Esophagus muscularis mucosa (tissue), 4 donors: ENCODE data around the gene SLC6A18. TPM values are rescaled to one million over a fixed set of nuclear protein-coding genes. Genes with fewer than 3 reads are reported as not detected.

Experiments used
- DNase-seq: peaks from one replicate; pipeline ENCODE4 v3.0.0-alpha.2; 2017; ENCODE audit errors: extremely low spot score
- H3K27ac ChIP-seq, 4 donors: fragments of 200-600 bp; sonication (generic); replicated peaks in 1 of 4; 1 replicate in 3 of 4; 2 replicates in 1 of 4; pipeline ENCODE4 v1.5.1; 2016 to 2019; ENCODE audit warnings: mild to moderate bottlenecking in 1 of 4
- H3K27me3 ChIP-seq, 4 donors: fragments of 200-600 bp; sonication (generic); one replicate each; pipeline versions ENCODE4 v1.5.1 to v1.6.0; 2016 to 2019
- H3K36me3 ChIP-seq, 4 donors: fragments of 200-600 bp; sonication (generic); one replicate each; pipeline ENCODE4 v1.5.1; 2016 to 2019
- H3K4me1 ChIP-seq, 4 donors: fragments of 200-600 bp; sonication (generic); one replicate each; pipeline ENCODE4 v1.5.1; 2016 to 2019
- H3K4me3 ChIP-seq, 4 donors: fragments of 200-600 bp; sonication (generic); 1 replicate in 2 of 4; 2 replicates in 2 of 4; pipeline ENCODE4 v1.5.1; 2016 to 2019; ENCODE audit warnings: mild to moderate bottlenecking in 4 of 4, moderate library complexity in 1 of 4
- H3K9me3 ChIP-seq, 4 donors: fragments of 200-600 bp; sonication (generic); 1 replicate in 3 of 4; 2 replicates in 1 of 4; pipeline ENCODE4 v1.5.1; 2016 to 2019
- EP300 ChIP-seq: sonication (generic); formaldehyde crosslinking; IDR thresholded peaks from one replicate; pipeline ENCODE4 v1.6.1; 2017; ENCODE audit warnings: antibody characterized with exemption
- POLR2A ChIP-seq: fragments of 450-650 bp; IDR thresholded peaks from one replicate; pipeline ENCODE4 v1.6.1; 2017; ENCODE audit warnings: antibody characterized with exemption, moderate library complexity, mild to moderate bottlenecking, low read depth
- POLR2AphosphoS5 ChIP-seq, 2 donors: sonication (generic); formaldehyde crosslinking; IDR thresholded peaks; one replicate each; pipeline ENCODE4 v1.6.1; 2017; ENCODE audit warnings: antibody characterized with exemption in 2 of 2
- WGBS: methylation state at CpG from one replicate; pipeline ENCODE4 v1.1.5; 2018; 5-methylcytosine and 5-hydroxymethylcytosine counted together
- intact Hi-C: fragments of 100-400 bp; cut with DNase I; formaldehyde crosslinking; loops from one replicate; pipeline ENCODE4 v1.15.1; 2023
- total RNA-seq, 4 donors: library from RNA; depleted of rRNA; stranded (reverse); fragments of >200 nt; gene quantifications; one replicate each; pipeline versions ENCODE4 v1.1.0 to v1.2.1, GENCODE V29; 2016
- TF ChIP-seq, protein P1 (sequence below), 3 experiments: fragments of 200-600 bp in 2 of 3; fragments of 450-650 bp in 1 of 3; sonication (generic) in 2 of 3; IDR thresholded peaks; one replicate each; pipeline ENCODE4 v1.5.1; 2017 to 2019; ENCODE audit warnings: antibody characterized with exemption in 3 of 3, mild to moderate bottlenecking in 2 of 3, moderate library complexity in 1 of 3

SLC6A18 gene
- total RNA-seq, 4 donors from 2014 or later, result not detected

DNA sequence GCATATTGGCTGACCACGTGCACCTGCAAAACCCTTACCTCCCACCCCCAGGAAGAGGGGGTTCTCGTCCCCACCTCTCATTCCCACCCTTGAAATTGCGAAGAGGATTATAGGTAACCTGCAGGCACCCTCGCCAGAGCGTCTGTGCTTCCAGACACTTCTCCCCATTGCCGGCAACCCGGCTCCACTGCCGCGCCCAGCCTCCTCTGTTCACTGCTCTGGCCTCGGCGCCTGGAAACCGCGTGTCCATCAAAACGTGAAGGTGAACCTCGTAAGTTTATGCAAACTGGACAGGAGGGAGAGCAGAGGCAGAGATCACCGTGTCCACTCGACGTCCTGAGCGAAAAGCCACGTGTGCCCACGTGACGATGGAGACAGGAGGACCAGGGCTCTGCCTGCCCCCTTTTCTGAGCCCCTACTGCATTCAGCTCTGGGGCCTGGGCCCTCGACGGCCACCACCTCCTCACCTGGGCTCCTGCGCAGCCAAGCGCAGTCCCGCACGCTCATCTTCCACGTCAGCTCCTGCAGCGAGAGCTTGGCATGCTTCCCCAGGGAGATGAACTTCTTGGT is 67.8 kb downstream of the SLC6A18 start:
- Histone ChIP-seq H3K27me3 (peaks cover 0 to 94% (median 9%) of the 10 kb centered on the region in 4 donors), H3K4me1 (peaks cover 0 to 14% (median 12%) of the 10 kb centered on the region in 4 donors), H3K27ac (no peak overlapping the region), H3K4me3 (no peak overlapping the region), H3K9me3 (peaks cover 0 to 8% (median 3%) of the 10 kb centered on the region in 4 donors), H3K36me3 (no peaks in the 10 kb centered on the region)
- WGBS, result 83% methylated on average over 30 of the region's 30 CpGs
- no peak for DNase-seq
- intact Hi-C loops, result no loop called here
- TF ChIP-seq POLR2AphosphoS5 (IDR thresholded peaks at IDR 0.05), result no peak
- TF ChIP-seq, protein P1, sequence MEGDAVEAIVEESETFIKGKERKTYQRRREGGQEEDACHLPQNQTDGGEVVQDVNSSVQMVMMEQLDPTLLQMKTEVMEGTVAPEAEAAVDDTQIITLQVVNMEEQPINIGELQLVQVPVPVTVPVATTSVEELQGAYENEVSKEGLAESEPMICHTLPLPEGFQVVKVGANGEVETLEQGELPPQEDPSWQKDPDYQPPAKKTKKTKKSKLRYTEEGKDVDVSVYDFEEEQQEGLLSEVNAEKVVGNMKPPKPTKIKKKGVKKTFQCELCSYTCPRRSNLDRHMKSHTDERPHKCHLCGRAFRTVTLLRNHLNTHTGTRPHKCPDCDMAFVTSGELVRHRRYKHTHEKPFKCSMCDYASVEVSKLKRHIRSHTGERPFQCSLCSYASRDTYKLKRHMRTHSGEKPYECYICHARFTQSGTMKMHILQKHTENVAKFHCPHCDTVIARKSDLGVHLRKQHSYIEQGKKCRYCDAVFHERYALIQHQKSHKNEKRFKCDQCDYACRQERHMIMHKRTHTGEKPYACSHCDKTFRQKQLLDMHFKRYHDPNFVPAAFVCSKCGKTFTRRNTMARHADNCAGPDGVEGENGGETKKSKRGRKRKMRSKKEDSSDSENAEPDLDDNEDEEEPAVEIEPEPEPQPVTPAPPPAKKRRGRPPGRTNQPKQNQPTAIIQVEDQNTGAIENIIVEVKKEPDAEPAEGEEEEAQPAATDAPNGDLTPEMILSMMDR (IDR thresholded peaks at IDR 0.05), result no peak
- no peak for TF ChIP-seq POLR2A
- no peak for TF ChIP-seq EP300

DNA sequence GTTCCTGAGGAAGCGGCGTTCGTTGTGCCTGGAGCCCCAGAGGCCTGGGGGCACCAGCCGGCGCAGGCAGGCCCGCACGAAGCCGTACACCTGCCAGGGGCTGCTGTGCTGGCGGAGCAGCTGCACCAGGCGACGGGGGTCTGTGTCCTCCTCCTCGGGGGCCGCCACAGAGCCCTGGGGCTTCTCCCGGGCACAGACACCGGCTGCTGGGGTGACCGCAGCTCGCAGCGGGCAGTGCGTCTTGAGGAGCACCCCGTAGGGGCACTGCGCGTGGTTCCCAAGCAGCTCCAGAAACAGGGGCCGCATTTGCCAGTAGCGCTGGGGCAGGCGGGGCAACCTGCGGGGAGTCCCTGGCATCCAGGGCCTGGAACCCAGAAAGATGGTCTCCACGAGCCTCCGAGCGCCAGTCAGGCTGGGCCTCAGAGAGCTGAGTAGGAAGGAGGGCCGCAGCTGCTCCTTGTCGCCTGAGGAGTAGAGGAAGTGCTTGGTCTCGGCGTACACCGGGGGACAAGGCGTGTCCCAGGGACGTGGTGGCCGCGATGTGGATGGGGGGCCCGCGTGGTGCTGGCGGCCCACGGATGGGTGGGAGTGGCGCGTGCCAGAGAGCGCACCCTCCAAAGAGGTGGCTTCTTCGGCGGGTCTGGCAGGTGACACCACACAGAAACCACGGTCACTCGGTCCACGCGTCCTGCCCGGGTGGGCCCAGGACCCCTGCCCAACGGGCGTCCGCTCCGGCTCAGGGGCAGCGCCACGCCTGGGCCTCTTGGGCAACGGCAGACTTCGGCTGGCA is 68.4 kb downstream of the SLC6A18 start:
- no peak overlapping the region for H3K27ac ChIP-seq
- peaks cover 0 to 94% (median 9%) of the 10 kb centered on the region in 4 donors for H3K27me3 ChIP-seq
- peaks cover 0 to 1% (median under 1%) of the 10 kb centered on the region in 4 donors for H3K9me3 ChIP-seq
- H3K36me3 ChIP-seq, result no peaks in the 10 kb centered on the region
- intact Hi-C loops, result no loop called here
- DNase-seq, result no peak
- H3K4me3 ChIP-seq, result no peak overlapping the region
- peaks cover 0 to 14% (median 12%) of the 10 kb centered on the region in 4 donors for H3K4me1 ChIP-seq
- WGBS, result 85% methylated on average over 24 of the region's 60 CpGs
- TF ChIP-seq POLR2A (no peak), POLR2AphosphoS5 (IDR thresholded peaks at IDR 0.05) (no peak), EP300 (no peak)
- TF ChIP-seq, protein P1 (IDR thresholded peaks at IDR 0.05), result no peak

DNA sequence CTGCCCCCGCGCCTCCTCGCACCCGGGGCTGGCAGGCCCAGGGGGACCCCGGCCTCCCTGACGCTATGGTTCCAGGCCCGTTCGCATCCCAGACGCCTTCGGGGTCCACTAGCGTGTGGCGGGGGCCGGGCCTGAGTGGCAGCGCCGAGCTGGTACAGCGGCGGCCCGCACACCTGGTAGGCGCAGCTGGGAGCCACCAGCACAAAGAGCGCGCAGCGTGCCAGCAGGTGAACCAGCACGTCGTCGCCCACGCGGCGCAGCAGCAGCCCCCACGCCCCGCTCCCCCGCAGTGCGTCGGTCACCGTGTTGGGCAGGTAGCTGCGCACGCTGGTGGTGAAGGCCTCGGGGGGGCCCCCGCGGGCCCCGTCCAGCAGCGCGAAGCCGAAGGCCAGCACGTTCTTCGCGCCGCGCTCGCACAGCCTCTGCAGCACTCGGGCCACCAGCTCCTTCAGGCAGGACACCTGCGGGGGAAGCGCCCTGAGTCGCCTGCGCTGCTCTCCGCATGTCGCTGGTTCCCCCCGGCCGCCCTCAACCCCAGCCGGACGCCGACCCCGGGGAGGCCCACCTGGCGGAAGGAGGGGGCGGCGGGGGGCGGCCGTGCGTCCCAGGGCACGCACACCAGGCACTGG is 69.1 kb downstream of the SLC6A18 start:
- Histone ChIP-seq H3K9me3 (no peaks in the 10 kb centered on the region), H3K4me1 (peaks cover 0 to 14% (median 12%) of the 10 kb centered on the region in 4 donors), H3K36me3 (no peaks in the 10 kb centered on the region), H3K4me3 (peak overlapping the region in 1 of 4 donors; percentile 1), H3K27ac (no peak overlapping the region), H3K27me3 (peaks cover 0 to 92% (median 9%) of the 10 kb centered on the region in 4 donors)
- no CpG with 5 or more reads among the region's 69 CpGs for WGBS
- no peak for TF ChIP-seq EP300
- intact Hi-C loops, result no loop called here
- DNase-seq, result no peak

DNA sequence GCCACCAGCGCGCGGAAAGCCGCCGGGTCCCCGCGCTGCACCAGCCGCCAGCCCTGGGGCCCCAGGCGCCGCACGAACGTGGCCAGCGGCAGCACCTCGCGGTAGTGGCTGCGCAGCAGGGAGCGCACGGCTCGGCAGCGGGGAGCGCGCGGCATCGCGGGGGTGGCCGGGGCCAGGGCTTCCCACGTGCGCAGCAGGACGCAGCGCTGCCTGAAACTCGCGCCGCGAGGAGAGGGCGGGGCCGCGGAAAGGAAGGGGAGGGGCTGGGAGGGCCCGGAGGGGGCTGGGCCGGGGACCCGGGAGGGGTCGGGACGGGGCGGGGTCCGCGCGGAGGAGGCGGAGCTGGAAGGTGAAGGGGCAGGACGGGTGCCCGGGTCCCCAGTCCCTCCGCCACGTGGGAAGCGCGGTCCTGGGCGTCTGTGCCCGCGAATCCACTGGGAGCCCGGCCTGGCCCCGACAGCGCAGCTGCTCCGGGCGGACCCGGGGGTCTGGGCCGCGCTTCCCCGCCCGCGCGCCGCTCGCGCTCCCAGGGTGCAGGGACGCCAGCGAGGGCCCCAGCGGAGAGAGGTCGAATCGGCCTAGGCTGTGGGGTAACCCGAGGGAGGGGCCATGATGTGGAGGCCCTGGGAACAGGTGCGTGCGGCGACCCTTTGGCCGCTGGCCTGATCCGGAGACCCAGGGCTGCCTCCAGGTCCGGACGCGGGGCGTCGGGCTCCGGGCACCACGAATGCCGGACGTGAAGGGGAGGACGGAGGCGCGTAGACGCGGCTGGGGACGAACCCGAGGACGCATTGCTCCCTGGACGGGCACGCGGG is 69.9 kb downstream of the SLC6A18 start, which contains the start of gene TERT:
TERT (minus strand) TSS at position 234 of the 815 bp plus-strand sequence; CDS start at position 155, 79 bp downstream.
- no peak for TF ChIP-seq POLR2A
- TF ChIP-seq POLR2AphosphoS5 (IDR thresholded peaks at IDR 0.05), result no peak
- no peak for TF ChIP-seq EP300
- TF ChIP-seq, protein P1 (IDR thresholded peaks at IDR 0.05), result no peak
- no peak for DNase-seq
- peaks cover 0 to 94% (median 9%) of the 10 kb centered on the region in 4 donors for H3K27me3 ChIP-seq
- H3K9me3 ChIP-seq, result no peaks in the 10 kb centered on the region
- WGBS, result 2% methylated on average over 34 of the region's 102 CpGs
- peak within 1 kb of the TSS in 2 of 4 donors; percentile 1 to 4 for H3K4me3 ChIP-seq
- intact Hi-C loops, result no loop called here
- no peak within 1 kb of the TSS for H3K27ac ChIP-seq
- H3K36me3 ChIP-seq, result no peaks in the 10 kb centered on the region
- peaks cover 0 to 14% (median 12%) of the 10 kb centered on the region in 4 donors for H3K4me1 ChIP-seq
